HFF-Myc (cell line): ENCODE results near the gene STOM.

Experiments
- DNase-seq: peaks from one replicate; pipeline ENCODE4 v3.0.0-alpha.2; 2011; ENCODE audit warnings: low read depth; ENCODE audit errors: extremely low read depth
- H3K4me3 ChIP-seq: replicated peaks from 2 replicates; pipeline ENCODE4 v1.5.1; 2011; ENCODE audit warnings: low read depth, mild to moderate bottlenecking, control low read depth, low read length
- CTCF ChIP-seq: IDR thresholded peaks from 2 replicates; pipeline ENCODE4 v1.5.1; 2012; ENCODE audit warnings: mild to moderate bottlenecking, low read depth, low read length, control low read depth; ENCODE audit errors: missing control alignments

Gene STOM

GRCh38 chr9:121309171-121309570 is 60.9 kb downstream of the STOM start:
- no peak for DNase-seq
- no peak for TF ChIP-seq CTCF
- no peak overlapping the region for H3K4me3 ChIP-seq

- no peak overlapping the region for H3K4me3 ChIP-seq
- no peak for DNase-seq
- no peak for TF ChIP-seq CTCF
These were observed 61.3 kb downstream of the STOM start for GRCh38 chr9:121308765-121309164.

- no peak for TF ChIP-seq CTCF
- no peak for DNase-seq
These were observed 62.1 kb downstream of the STOM start for GRCh38 chr9:121307976-121308375.

GRCh38 chr9:121305269-121305994 is 64.6 kb downstream of the STOM start:
- DNase-seq = no peak
- TF ChIP-seq CTCF = no peak
- no peak overlapping the region for H3K4me3 ChIP-seq

More at GRCh38 chr9:121307976-121308375, 62.1 kb downstream of the STOM start:
- H3K4me3 ChIP-seq = no peak overlapping the region

GRCh38 chr9:121304707-121305106 is 65.3 kb downstream of the STOM start:
- no peak overlapping the region for H3K4me3 ChIP-seq
- DNase-seq = no peak
- TF ChIP-seq CTCF = no peak

GRCh38 chr9:121303456-121304451 is 66.3 kb downstream of the STOM start:
- no peak for DNase-seq
- no peak for TF ChIP-seq CTCF

More at GRCh38 chr9:121303456-121304451, 66.3 kb downstream of the STOM start:
- no peak overlapping the region for H3K4me3 ChIP-seq
